Measurements from ENCODE around the gene NAV1.

- TF ChIP-seq EP300 (IDR thresholded peaks at IDR 0.05; ENCODE audit: low read depth) (no peak), POLR2A (IDR thresholded peaks at IDR 0.05) (no peak), CTCF (IDR thresholded peaks at IDR 0.05) (no peak), POLR2AphosphoS5 (IDR thresholded peaks at IDR 0.05) (no peak)
Observed at GRCh38 chr1:201511396-201511940, 27.5 kb upstream of the NAV1 start.
